Aorta (tissue), 5 donors: ENCODE results near the gene SPATA31C1. TPM values are rescaled to one million over a fixed set of nuclear protein-coding genes. Genes with fewer than 3 reads are reported as not detected.

Experiments used
- ATAC-seq: fragments of 200-7000 bp; cut with Tn5 transposase; one replicate; pipeline ENCODE4 v1.9.1; 2022; ENCODE audit warnings: moderate library complexity; ENCODE audit not compliant: low FRiP score
- DNase-seq, 2 donors: peaks; one replicate each; pipeline ENCODE4 v3.0.0-alpha.2; 2020
- H3K27ac ChIP-seq, 2 donors: one replicate each; pipeline ENCODE4 v1.5.1; 2013; ENCODE audit warnings: low read length in 2 of 2, mild to moderate bottlenecking in 2 of 2, moderate library complexity in 2 of 2, control low read depth in 1 of 2, inconsistent platforms in 1 of 2, low read depth in 1 of 2
- H3K27me3 ChIP-seq, 2 donors: one replicate each; pipeline ENCODE4 v1.6.1; 2013; ENCODE audit warnings: control low read depth in 1 of 2, low read length in 1 of 2, mild to moderate bottlenecking in 1 of 2, moderate library complexity in 1 of 2; ENCODE audit not compliant: insufficient read depth in 2 of 2, control insufficient read depth in 1 of 2
- H3K36me3 ChIP-seq, 2 donors: one replicate each; pipeline ENCODE4 v1.6.1; 2013; ENCODE audit warnings: control low read depth in 1 of 2, low read length in 1 of 2, mild to moderate bottlenecking in 1 of 2; ENCODE audit not compliant: insufficient read depth in 2 of 2, control insufficient read depth in 1 of 2
- H3K4me1 ChIP-seq, 2 donors: one replicate each; pipeline ENCODE4 v1.6.1; 2013; ENCODE audit warnings: low read length in 2 of 2, control low read depth in 1 of 2, mild to moderate bottlenecking in 1 of 2, moderate library complexity in 1 of 2; ENCODE audit not compliant: insufficient read depth in 2 of 2, control insufficient read depth in 1 of 2
- H3K4me3 ChIP-seq, 2 donors: one replicate each; pipeline ENCODE4 v1.5.1; 2013; ENCODE audit warnings: low read length in 2 of 2, control low read depth in 1 of 2, mild to moderate bottlenecking in 1 of 2
- H3K9me3 ChIP-seq: one replicate; pipeline ENCODE4 v1.6.1; 2013; ENCODE audit warnings: mild to moderate bottlenecking, low read length; ENCODE audit not compliant: control insufficient read depth
- WGBS, 2 donors: extraction: QIAGEN DNeasy Blood & Tissue Kit; methylation state at CpG; one replicate each; pipeline ENCODE4 v1.1.7; 2013; 5-methylcytosine and 5-hydroxymethylcytosine counted together
- intact Hi-C, 2 donors: fragments of 100-400 bp; cut with DNase I; formaldehyde crosslinking; loops; one replicate each; pipeline versions ENCODE4 v1.14.2 to v1.15.0; 2022
- polyA plus RNA-seq, 2 donors: library from polyadenylated mRNA; stranded (reverse); fragments of 200-250 nt; gene quantifications; one replicate each; pipeline ENCODE4 v1.2.3, GENCODE V29; 2013
- total RNA-seq, 2 donors: library from RNA; stranded (reverse); fragmentation: NEBNext Ultra II Directional; extraction: Animal tissue kit (Norgen Biotek cat#: 25700); gene quantifications; one replicate each; pipeline ENCODE4 v1.2.1, GENCODE V29; 2021
- donor health status: healthy with polysubstance abuse.
- donor health status: Bipolar disorder and iron deficiency.
- donor health status: DM: no; HTN: no; CAD: no.
- donor health status: DM: no; HTN: no; CAD: no.
- donor health status: DM: yes; HTN: yes; CAD: no.

SPATA31C1 gene
- total and polyA plus RNA-seq, 4 donors, result not detected

GRCh38 chr9:87875831-87876545 lies 41.8 kb upstream of the SPATA31C1 start:
- no peaks in the 10 kb centered on the region for H3K27me3 ChIP-seq
- no peaks in the 10 kb centered on the region for H3K36me3 ChIP-seq
- H3K9me3 ChIP-seq, result no peaks in the 10 kb centered on the region
- DNase-seq, result no peak
- H3K4me3 ChIP-seq, result no peak overlapping the region
- intact Hi-C loops, result no loop called here
- 81 to 84% methylated on average over 5 of the region's 5 CpGs for whole genome bisulfite sequencing, 2 donors
- no peak overlapping the region for H3K27ac ChIP-seq
- H3K4me1 ChIP-seq, result no peaks in the 10 kb centered on the region
- ATAC-seq, result no peak

DNA sequence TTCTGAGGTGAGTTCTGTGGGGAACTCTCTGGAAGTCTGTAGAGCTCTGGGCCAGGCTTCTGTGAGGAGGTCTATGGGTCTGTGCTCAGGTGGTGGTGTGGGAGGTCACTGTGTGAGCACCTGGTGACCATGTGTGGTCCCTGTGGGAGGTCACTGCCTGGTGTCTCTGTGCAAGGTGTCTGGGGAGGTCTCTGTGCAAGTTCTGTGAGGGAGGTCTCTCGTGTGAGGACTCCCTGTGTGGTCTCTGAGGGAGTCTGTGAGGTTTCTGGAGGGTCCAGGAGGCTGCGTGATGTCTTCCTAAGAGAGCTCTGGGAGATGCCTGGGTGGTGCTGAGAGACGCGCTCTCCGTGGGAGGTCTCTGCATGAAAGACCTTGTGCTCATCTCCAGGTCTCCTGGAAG lies 41.1 kb upstream of the SPATA31C1 start:
- Histone ChIP-seq H3K4me3 (no peak overlapping the region), H3K36me3 (no peaks in the 10 kb centered on the region), H3K4me1 (no peaks in the 10 kb centered on the region), H3K9me3 (no peaks in the 10 kb centered on the region), H3K27me3 (no peaks in the 10 kb centered on the region), H3K27ac (no peak overlapping the region)
- WGBS, 2 donors, result 89 to 93% methylated on average over 5 of the region's 5 CpGs
- no peak for DNase-seq
- intact Hi-C loops, result no loop called here
- ATAC-seq, result no peak

- Histone ChIP-seq H3K9me3 (no peaks in the 10 kb centered on the region), H3K4me3 (no peak overlapping the region), H3K27me3 (no peaks in the 10 kb centered on the region), H3K4me1 (no peaks in the 10 kb centered on the region), H3K36me3 (no peaks in the 10 kb centered on the region), H3K27ac (no peak overlapping the region)
- DNase-seq (no peak), ATAC-seq (no peak)
- intact Hi-C loops, result no loop called here
- 85 to 90% methylated on average over 1 of the region's 1 CpG for WGBS, 2 donors
Observed at GRCh38 chr9:87878989-87879511, 38.7 kb upstream of the SPATA31C1 start.

DNA sequence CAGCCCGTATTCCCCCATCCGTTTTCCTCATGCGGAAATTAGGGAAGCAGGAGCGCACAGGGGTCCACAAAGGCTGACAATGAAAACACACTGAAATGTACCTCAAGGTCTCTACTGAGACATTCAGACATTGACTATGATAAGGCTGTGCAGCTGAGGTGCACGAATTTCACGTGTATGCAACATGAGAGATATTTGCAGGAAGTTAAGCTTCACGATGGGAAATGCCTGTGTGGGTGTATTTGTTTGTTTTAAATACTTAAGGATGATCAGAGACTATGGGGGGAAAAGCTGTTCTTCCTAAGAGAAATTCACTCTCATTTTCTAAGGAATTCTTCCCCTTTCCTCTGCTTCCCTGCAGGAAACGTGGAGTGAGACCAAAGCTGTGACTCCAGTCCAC lies 37.6 kb upstream of the SPATA31C1 start:
- WGBS, 2 donors, result 59 to 60% methylated on average over 8 of the region's 8 CpGs
- Histone ChIP-seq H3K27me3 (no peaks in the 10 kb centered on the region), H3K4me3 (no peak overlapping the region), H3K27ac (no peak overlapping the region), H3K9me3 (no peaks in the 10 kb centered on the region), H3K36me3 (no peaks in the 10 kb centered on the region), H3K4me1 (no peaks in the 10 kb centered on the region)
- intact Hi-C loops, result no loop called here
- ATAC-seq, result no peak
- no peak for DNase-seq

DNA sequence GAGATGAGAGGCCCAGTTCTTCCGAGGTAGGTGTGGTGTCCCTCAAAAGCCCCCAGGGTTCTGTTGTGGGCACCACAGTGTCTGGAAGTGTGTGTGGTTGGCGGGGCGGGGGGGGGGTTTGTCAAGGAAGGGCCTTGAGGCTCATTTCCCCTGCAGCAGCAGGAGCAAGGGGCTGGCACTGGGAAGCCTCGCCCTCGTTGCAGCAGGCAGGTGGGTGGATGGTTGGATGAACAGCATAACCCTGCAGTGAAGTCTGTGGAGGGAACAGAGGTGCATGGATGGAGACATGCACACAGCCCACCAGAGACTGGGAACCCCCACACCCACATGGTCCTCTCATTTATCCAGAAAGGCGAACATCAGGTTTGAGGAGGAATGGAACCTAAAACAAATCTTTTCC lies 37.1 kb upstream of the SPATA31C1 start:
- DNase-seq, result no peak
- WGBS, 2 donors, result 81 to 89% methylated on average over 6 of the region's 6 CpGs
- intact Hi-C loops, result no loop called here

DNA sequence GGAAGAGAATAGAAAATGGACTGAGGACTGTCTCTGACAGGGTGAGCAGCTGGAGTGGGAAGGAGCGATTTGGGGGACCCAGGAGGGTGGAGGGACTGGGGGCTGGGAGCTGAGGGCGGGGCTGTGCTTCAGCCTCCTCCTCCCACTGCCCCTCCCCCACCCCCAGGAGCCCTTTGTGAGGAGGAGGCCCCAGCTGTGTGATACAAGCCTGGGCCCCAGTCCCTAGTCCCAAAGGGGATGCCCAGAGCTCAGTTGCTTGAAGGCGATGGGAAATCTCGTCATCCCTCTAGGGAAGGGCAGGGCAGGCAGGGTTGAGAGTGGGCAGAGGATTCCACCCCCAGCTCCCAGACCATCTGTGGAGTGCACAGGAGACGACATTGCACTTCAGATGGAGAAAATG lies 35.1 kb upstream of the SPATA31C1 start, which contains the start of gene SPATA31E1:
TSS of gene SPATA31E1 (plus strand) at position 251 of the 400 bp plus-strand sequence. CDS start at position 266, 15 bp downstream.
- ATAC-seq (no peak), DNase-seq (no peak)
- Histone ChIP-seq H3K27me3 (no peaks in the 10 kb centered on the region), H3K36me3 (no peaks in the 10 kb centered on the region), H3K4me3 (no peak within 1 kb of the TSS), H3K4me1 (no peaks in the 10 kb centered on the region), H3K27ac (no peak within 1 kb of the TSS), H3K9me3 (no peaks in the 10 kb centered on the region)
- WGBS, 2 donors, result 76% methylated on average over 5 of the region's 5 CpGs
- intact Hi-C loops, result no loop called here

More for the DNA sequence above, 37.1 kb upstream of the SPATA31C1 start:
- H3K27me3 ChIP-seq, result no peaks in the 10 kb centered on the region
- no peaks in the 10 kb centered on the region for H3K36me3 ChIP-seq
- no peak for ATAC-seq
- H3K9me3 ChIP-seq, result no peaks in the 10 kb centered on the region
- no peak overlapping the region for H3K4me3 ChIP-seq
- H3K27ac ChIP-seq, result no peak overlapping the region
- no peaks in the 10 kb centered on the region for H3K4me1 ChIP-seq

- H3K27me3 ChIP-seq, result no peaks in the 10 kb centered on the region
- no peak overlapping the region for H3K27ac ChIP-seq
- intact Hi-C loops, result no loop called here
- H3K4me3 ChIP-seq, result no peak overlapping the region
- no peaks in the 10 kb centered on the region for H3K9me3 ChIP-seq
- WGBS, 2 donors, result 85 to 90% methylated on average over 6 of the region's 6 CpGs
- ATAC-seq, result no peak
- no peaks in the 10 kb centered on the region for H3K4me1 ChIP-seq
- DNase-seq, result no peak
- no peaks in the 10 kb centered on the region for H3K36me3 ChIP-seq
Observed at GRCh38 chr9:87883274-87883673, 34.5 kb upstream of the SPATA31C1 start.

DNA sequence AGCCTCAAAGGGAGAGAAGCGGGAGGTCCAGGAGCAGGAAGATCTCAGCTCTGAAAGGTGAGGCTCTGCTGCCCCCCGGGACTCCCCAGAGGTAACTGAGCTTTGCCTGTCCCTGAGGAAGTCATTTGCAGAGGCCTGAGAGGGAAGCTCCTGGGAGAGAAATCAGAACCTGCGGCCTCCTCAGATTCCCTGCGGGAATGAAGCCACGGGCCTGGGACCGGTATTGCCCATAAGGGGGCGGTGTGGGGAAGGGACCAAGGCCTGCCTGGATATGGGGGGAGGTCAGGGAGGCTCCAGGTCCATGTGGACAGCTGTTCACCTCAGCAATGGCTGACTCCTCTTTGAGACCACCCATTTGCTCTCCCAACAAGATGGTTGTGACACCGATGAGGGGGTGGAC lies 33.8 kb upstream of the SPATA31C1 start:
- DNase-seq (no peak), ATAC-seq (no peak)
- H3K9me3 ChIP-seq, result no peaks in the 10 kb centered on the region
- no peaks in the 10 kb centered on the region for H3K27me3 ChIP-seq
- intact Hi-C loops, result no loop called here
- H3K4me3 ChIP-seq, result no peak overlapping the region
- H3K36me3 ChIP-seq, result no peaks in the 10 kb centered on the region
- H3K4me1 ChIP-seq, result no peaks in the 10 kb centered on the region
- no peak overlapping the region for H3K27ac ChIP-seq
- WGBS, 2 donors, result 74 to 75% methylated on average over 8 of the region's 8 CpGs
